CD4-positive, alpha-beta T cell (primary cell): ENCODE results near the gene FAAH. TPM values are rescaled to one million over a fixed set of nuclear protein-coding genes. Genes with fewer than 3 reads are reported as not detected.
"Not testable (repeated sequence)": the region's sequence is repeated elsewhere in the genome, so short reads cannot be mapped to it uniquely, and the experiment has no call there.

Experiments
- ATAC-seq: fragments of 200-7000 bp; cut with Tn5 transposase; one replicate; pipeline ENCODE4 v1.10.0; 2022; ENCODE audit warnings: mild to moderate bottlenecking; ENCODE audit not compliant: poor library complexity
- CTCF ChIA-PET: fragments of 350-600 bp; sonication (Branson Sonifier 250); formaldehyde crosslinking; loops from one replicate; lab custom pipeline; 2021; ENCODE audit warnings: antibody characterized with exemption, inconsistent platforms; lab: Charles Lee
- POLR2A ChIA-PET: fragments of 350-600 bp; sonication (Branson Sonifier 250); formaldehyde crosslinking; loops from one replicate; lab custom pipeline; 2021; ENCODE audit warnings: antibody characterized with exemption, inconsistent platforms; lab: Charles Lee
- DNase-seq, 14 experiments: peaks; one replicate each; pipeline ENCODE4 v3.0.0-alpha.2; 2013 to 2020; ENCODE audit warnings: mixed read lengths in 2 of 14
- H3K27ac ChIP-seq, 2 donors: one replicate each; pipeline versions ENCODE4 v1.5.1 to v1.7.0; 2013; ENCODE audit warnings: low read length in 2 of 2, low read depth in 1 of 2, mild to moderate bottlenecking in 1 of 2
- H3K27me3 ChIP-seq, 2 experiments: 1 replicate in 1 of 2; 2 replicates in 1 of 2; pipeline versions ENCODE4 v1.6.1 to v1.7.0; 2013; ENCODE audit warnings: low read length in 2 of 2, control low read depth in 1 of 2, mild to moderate bottlenecking in 1 of 2, moderate library complexity in 1 of 2; ENCODE audit not compliant: insufficient read depth in 2 of 2, control insufficient read depth in 1 of 2
- H3K36me3 ChIP-seq: one replicate; pipeline ENCODE4 v1.6.1; 2013; ENCODE audit warnings: low read length, control low read depth; ENCODE audit not compliant: insufficient read depth
- H3K4me1 ChIP-seq: one replicate; pipeline ENCODE4 v1.6.1; 2013; ENCODE audit warnings: low read length, control low read depth; ENCODE audit not compliant: insufficient read depth
- H3K4me3 ChIP-seq: one replicate; pipeline ENCODE4 v1.5.1; 2013; ENCODE audit warnings: mild to moderate bottlenecking, low read length, moderate library complexity
- H3K9me3 ChIP-seq, 2 experiments: 1 replicate in 1 of 2; 2 replicates in 1 of 2; pipeline versions ENCODE4 v1.6.1 to v1.7.0; 2013; ENCODE audit warnings: low read length in 2 of 2, mild to moderate bottlenecking in 2 of 2, control low read depth in 1 of 2, moderate library complexity in 1 of 2; ENCODE audit not compliant: control insufficient read depth in 1 of 2, insufficient read depth in 1 of 2
- H3K27ac Mint-ChIP-seq: one replicate; pipeline ENCODE4 v1.8.0; 2020; ENCODE audit warnings: mixed read lengths
- H3K27me3 Mint-ChIP-seq: one replicate; pipeline ENCODE4 v1.8.0; 2021; ENCODE audit warnings: mixed read lengths
- H3K36me3 Mint-ChIP-seq: one replicate; pipeline ENCODE4 v1.8.0; 2021; ENCODE audit warnings: low read depth, mixed read lengths
- H3K4me1 Mint-ChIP-seq: one replicate; pipeline ENCODE4 v1.8.0; 2021; ENCODE audit warnings: low read depth, mixed read lengths
- H3K4me3 Mint-ChIP-seq: one replicate; pipeline ENCODE4 v1.8.0; 2020; ENCODE audit warnings: mild to moderate bottlenecking, mixed read lengths
- H3K9me3 Mint-ChIP-seq: one replicate; pipeline ENCODE4 v1.8.0; 2020; ENCODE audit warnings: mixed read lengths
- intact Hi-C, 2 experiments: fragments of 100-400 bp; cut with DNase I in 1 of 2; cut with micrococcal nuclease in 1 of 2; formaldehyde crosslinking; loops; one replicate each; pipeline versions ENCODE4 v1.15.1 to v1.9.0; 2023 to 2025; cut with DNase I, micrococcal nuclease
- total RNA-seq, 174 experiments: library from RNA in 2 of 174; stranded (reverse) in 2 of 174; gene quantifications; one replicate each; pipeline ENCODE4 v1.2.3 and lab custom pipeline; 2021 to 2026
- TF ChIP-seq, protein P1 (sequence below): fragments of 200-600 bp; IDR thresholded peaks from one replicate; pipeline ENCODE4 v1.8.0; 2022; ENCODE audit warnings: antibody characterized with exemption, mild to moderate bottlenecking

FAAH gene
- total RNA-seq, 2 experiments from 2014 or later: 11.7 to 15.0 TPM

DNA sequence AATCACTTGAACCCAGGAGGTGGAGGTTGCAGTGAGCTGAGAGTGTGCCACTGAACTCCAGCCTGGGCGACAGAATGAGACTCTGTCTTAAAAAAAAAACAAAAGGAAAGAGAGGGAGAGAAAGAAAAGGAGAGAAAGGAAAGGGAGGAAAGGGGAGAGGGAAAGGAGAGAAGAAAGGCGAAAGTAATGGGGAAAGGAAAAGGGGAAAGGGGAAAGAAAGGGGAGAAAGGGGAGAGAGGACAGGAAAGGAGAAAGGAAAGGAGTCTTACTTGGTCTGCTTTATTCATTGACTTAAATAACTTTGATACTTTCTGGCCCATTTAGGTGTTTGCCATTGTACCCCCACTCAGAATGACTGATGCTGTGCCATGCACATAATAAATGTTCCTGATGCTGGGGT, 41.8 kb upstream of the FAAH start:
- TF ChIP-seq, protein P1, sequence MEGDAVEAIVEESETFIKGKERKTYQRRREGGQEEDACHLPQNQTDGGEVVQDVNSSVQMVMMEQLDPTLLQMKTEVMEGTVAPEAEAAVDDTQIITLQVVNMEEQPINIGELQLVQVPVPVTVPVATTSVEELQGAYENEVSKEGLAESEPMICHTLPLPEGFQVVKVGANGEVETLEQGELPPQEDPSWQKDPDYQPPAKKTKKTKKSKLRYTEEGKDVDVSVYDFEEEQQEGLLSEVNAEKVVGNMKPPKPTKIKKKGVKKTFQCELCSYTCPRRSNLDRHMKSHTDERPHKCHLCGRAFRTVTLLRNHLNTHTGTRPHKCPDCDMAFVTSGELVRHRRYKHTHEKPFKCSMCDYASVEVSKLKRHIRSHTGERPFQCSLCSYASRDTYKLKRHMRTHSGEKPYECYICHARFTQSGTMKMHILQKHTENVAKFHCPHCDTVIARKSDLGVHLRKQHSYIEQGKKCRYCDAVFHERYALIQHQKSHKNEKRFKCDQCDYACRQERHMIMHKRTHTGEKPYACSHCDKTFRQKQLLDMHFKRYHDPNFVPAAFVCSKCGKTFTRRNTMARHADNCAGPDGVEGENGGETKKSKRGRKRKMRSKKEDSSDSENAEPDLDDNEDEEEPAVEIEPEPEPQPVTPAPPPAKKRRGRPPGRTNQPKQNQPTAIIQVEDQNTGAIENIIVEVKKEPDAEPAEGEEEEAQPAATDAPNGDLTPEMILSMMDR: no peak
- Mint-ChIP-seq H3K4me3 (no peak overlapping the region), H3K27ac (no peak overlapping the region), H3K4me1 (peaks cover 5% of the 10 kb centered on the region), H3K36me3 (peaks cover 80% of the 10 kb centered on the region), H3K9me3 (no peaks in the 10 kb centered on the region), H3K27me3 (no peaks in the 10 kb centered on the region)
- Histone ChIP-seq H3K27me3 (no peaks in the 10 kb centered on the region), H3K27ac (no peak overlapping the region), H3K4me3 (no peak overlapping the region), H3K9me3 (no peaks in the 10 kb centered on the region), H3K4me1 (peaks cover 7% of the 10 kb centered on the region), H3K36me3 (peaks cover 63% of the 10 kb centered on the region)
- ATAC-seq (no peak), DNase-seq (no peak)
- CTCF ChIA-PET: no interaction called here
- POLR2A ChIA-PET: no interaction called here
- intact Hi-C loops: no loop called here

DNA sequence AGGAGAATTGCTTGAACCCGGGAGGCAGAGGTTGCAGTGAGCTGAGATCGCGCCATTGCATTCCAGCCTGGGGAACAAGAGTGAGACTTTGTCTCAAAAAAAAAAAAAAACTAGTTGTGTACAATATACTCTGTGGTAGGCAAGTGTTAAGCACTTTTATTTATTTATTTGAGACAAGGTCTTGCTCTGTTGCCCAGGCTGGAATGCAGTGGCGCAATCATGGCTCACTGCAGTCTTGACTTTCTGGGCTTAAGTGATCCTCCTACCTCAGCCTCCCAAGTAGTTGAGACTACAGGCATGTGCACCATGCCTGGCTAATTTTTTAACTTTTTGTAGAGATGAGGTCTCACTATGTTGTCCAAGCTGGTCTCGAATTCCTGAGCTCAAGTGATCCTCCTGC, 38.2 kb upstream of the FAAH start:
- H3K4me1 ChIP-seq, H3K9me3 Mint-ChIP-seq, H3K27ac Mint-ChIP-seq, ATAC-seq, H3K9me3 ChIP-seq, H3K27me3 Mint-ChIP-seq, H3K27me3 ChIP-seq, H3K4me1 Mint-ChIP-seq, CTCF ChIA-PET, H3K4me3 Mint-ChIP-seq, intact Hi-C loops, H3K27ac ChIP-seq, H3K4me3 ChIP-seq, DNase-seq: not testable (repeated sequence)
- peaks cover 80% of the 10 kb centered on the region for H3K36me3 Mint-ChIP-seq
- peaks cover 54% of the 10 kb centered on the region for H3K36me3 ChIP-seq
- POLR2A ChIA-PET: interaction anchor here (0.6 kb wide), 1 partner anchor 647 kb away, joined by 3 read pairs; no protein-coding TSS in a partner anchor

DNA sequence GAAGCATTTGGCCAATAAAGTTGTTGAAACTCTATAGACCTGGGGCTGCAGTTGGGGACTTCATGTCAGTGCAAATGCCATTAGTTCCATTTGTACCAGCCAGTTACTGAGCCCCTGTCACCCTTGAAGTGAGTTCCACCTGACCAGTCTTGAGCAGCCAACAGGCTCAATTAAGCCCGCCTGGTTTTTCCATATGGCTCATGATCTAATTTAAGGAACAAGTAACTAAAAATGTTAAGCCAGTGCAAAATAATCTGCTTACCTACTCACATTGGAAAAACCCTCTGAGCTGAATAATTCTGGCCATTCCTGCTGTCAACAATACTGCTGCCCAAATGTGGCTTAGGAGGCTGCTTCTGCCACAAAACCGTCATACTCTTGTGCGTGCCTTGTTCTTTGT, 32.0 kb upstream of the FAAH start:
- intact Hi-C loops: no loop called here
- CTCF ChIA-PET: no interaction called here
- H3K27ac Mint-ChIP-seq: no peak overlapping the region

DNA sequence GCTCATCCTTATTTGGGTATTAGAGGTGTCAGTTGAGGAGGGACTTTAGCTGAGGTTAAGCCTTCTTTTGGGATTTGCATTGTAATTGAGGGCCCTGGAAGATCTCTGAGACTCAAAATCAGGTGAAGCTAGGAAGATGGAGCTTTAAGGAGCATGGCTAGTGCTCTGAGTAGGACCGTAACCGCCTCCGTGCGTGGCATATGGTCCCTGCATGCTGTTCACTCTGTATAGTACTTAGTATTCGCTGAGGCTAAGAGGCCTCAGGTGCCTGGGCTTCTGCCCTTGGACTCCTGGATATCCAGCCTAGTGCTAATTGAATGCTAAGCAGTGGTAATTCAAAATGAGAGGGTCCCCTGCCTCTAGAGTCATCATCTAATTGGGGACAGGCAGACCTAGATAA, 31.0 kb upstream of the FAAH start:
- ChIA-PET CTCF (no interaction called here), POLR2A (no interaction called here)
- DNase-seq: no peak
- peaks cover 57% of the 10 kb centered on the region for H3K36me3 ChIP-seq
- no peaks in the 10 kb centered on the region for H3K27me3 ChIP-seq
- Mint-ChIP-seq H3K36me3 (peaks cover 83% of the 10 kb centered on the region), H3K27me3 (no peaks in the 10 kb centered on the region), H3K4me1 (no peaks in the 10 kb centered on the region), H3K9me3 (no peaks in the 10 kb centered on the region), H3K4me3 (no peak overlapping the region), H3K27ac (no peak overlapping the region)
- ATAC-seq: no peak
- H3K27ac ChIP-seq: no peak overlapping the region
- no peak overlapping the region for H3K4me3 ChIP-seq
- TF ChIP-seq, protein P1: no peak
- no peaks in the 10 kb centered on the region for H3K9me3 ChIP-seq
- H3K4me1 ChIP-seq: no peaks in the 10 kb centered on the region
- intact Hi-C loops: no loop called here

More for the DNA sequence above, 32.0 kb upstream of the FAAH start:
- no peaks in the 10 kb centered on the region for H3K4me1 Mint-ChIP-seq
- H3K4me3 Mint-ChIP-seq: no peak overlapping the region
- DNase-seq (no peak), ATAC-seq (no peak)
- no peaks in the 10 kb centered on the region for H3K9me3 Mint-ChIP-seq
- H3K27me3 Mint-ChIP-seq: no peaks in the 10 kb centered on the region
- H3K36me3 Mint-ChIP-seq: peaks cover 81% of the 10 kb centered on the region
- TF ChIP-seq, protein P1: no peak
- Histone ChIP-seq H3K36me3 (peaks cover 57% of the 10 kb centered on the region), H3K27ac (no peak overlapping the region), H3K9me3 (no peaks in the 10 kb centered on the region), H3K4me3 (no peak overlapping the region), H3K4me1 (no peaks in the 10 kb centered on the region), H3K27me3 (no peaks in the 10 kb centered on the region)
- POLR2A ChIA-PET: no interaction called here
